ENCODE results near the gene RTKN2.

DNA sequence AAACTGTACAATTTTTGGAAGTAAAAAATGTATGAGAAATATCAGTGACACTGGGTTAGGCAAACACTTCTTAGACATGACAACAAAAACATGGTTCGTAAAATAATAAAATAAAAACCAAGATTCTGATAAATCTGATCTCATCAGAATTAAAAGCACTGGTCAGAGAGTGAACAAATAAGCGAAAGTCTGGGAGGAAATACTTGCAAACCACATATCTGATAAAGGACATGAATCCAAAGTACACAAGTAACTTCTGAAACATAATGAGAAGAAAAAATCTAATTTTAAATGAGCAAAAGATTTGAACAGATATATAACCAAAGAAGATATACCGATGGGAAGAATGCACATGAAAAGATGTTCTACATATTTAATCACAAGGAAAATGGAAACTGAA is 91.5 kb downstream of the RTKN2 start:
- TF ChIP-seq, protein P1, sequence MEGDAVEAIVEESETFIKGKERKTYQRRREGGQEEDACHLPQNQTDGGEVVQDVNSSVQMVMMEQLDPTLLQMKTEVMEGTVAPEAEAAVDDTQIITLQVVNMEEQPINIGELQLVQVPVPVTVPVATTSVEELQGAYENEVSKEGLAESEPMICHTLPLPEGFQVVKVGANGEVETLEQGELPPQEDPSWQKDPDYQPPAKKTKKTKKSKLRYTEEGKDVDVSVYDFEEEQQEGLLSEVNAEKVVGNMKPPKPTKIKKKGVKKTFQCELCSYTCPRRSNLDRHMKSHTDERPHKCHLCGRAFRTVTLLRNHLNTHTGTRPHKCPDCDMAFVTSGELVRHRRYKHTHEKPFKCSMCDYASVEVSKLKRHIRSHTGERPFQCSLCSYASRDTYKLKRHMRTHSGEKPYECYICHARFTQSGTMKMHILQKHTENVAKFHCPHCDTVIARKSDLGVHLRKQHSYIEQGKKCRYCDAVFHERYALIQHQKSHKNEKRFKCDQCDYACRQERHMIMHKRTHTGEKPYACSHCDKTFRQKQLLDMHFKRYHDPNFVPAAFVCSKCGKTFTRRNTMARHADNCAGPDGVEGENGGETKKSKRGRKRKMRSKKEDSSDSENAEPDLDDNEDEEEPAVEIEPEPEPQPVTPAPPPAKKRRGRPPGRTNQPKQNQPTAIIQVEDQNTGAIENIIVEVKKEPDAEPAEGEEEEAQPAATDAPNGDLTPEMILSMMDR (IDR thresholded peaks at IDR 0.05 in 8 of 11, conservative IDR thresholded peaks at IDR 0.05 in 3 of 11): no peak
- TF ChIP-seq POLR2A (IDR thresholded peaks at IDR 0.05): no peak
- TF ChIP-seq POLR2AphosphoS5 (IDR thresholded peaks at IDR 0.05): no peak
